HG02973 (cell line): ENCODE measurements around the gene TOR4A.

Experiments
- ATAC-seq: cut with Tn5 transposase; IDR thresholded peaks from one replicate; pipeline ENCODE4 v1.9.1; 2021; ENCODE audit warnings: moderate library complexity; ENCODE audit not compliant: unreplicated experiment

TOR4A gene

DNA sequence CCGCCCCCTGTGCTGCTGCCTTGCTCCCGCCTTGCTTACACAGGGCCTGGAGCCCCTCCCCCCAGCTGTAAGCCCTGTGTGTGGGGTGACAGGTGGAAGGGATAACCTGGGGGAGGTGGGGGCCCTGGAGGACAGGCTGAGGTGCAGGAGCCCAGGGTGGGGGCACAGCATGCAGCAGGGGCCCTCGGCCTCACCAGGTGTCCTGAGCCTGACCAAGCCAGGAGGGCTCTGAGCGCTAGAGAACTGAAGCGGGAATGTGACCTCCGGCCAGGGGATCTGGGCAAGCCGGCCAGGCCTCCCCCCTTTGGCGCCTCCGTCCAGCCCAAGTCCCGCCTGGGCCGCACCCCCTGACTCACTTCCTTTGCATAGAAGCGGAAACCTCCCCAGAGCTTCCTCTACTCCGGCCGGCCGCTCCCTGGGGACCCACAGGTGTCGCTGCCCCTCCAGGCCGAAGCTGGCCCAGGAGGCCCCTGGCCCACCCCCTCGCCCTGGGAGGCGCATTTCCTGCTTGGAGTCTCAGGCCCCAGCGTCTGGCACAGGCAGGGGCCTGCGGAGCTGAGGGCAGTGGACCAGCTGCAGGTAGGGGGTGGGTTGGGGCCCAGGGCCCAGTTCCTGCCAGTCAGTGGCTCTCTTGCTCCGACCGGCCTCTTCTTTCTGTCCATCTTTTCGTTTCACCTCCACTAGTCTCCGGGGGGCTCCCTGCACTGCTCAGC is at the start of gene TOR4A:
TOR4A (plus strand) TSS at position 398 of the 713 bp plus-strand sequence. CDS start 964 bp downstream, outside the sequence.
- peak; percentile 49 for ATAC-seq

DNA sequence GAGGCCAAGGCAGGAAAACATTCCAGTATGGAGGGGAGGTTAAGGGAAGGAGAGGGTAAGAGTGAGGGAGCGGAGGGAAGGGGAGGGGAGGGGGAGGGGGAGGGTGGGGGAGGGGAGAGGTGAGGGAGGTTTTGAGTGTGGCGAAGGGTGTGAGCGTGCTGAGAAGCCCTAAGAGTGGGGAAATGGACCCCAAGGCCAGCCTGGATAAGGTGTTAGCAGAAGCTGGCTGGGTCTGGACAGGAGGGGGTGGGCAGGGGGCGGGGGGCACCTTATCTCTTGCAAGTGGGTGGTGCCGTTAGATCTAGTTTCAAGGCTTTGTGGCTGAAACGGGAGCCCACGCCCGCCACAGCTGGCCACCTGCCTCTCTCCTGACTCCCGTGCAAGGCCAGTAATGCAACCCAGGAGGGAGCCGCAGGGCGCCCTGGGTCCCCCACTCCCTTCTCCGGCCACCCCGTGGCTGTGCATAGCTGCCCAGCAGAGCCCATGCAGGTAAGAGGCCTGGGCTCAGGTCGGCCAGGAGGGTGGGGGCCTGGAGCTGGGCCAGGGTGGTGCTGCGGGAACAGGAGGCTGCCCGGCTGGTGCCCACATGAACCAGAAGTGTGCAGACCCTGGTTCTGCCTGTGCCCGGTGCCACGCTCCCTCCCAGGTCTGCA is 49.5 kb upstream of the TOR4A start:
- no peak for ATAC-seq

DNA sequence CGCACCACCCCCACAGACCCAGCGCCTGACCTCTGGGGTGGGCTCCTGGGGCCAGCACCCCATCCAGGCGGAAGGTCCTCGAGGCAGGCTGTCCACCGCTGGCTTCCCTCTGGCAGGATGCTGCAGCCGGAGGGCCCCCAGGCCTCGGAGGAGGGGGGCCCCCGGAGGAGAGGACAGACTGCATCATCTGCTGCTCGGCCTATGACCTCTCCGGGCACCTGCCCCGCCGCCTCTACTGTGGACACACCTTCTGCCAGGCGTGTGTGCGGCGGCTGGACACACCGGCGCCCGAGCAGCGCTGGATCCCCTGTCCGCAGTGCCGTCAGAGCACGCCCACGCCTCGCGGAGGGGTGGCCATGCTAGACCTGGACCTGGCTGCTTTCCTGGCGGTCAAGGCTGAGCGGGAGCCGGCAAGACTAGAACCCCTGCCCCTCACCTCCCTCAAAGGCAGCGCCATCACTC is 49.0 kb upstream of the TOR4A start:
- no peak for ATAC-seq

DNA sequence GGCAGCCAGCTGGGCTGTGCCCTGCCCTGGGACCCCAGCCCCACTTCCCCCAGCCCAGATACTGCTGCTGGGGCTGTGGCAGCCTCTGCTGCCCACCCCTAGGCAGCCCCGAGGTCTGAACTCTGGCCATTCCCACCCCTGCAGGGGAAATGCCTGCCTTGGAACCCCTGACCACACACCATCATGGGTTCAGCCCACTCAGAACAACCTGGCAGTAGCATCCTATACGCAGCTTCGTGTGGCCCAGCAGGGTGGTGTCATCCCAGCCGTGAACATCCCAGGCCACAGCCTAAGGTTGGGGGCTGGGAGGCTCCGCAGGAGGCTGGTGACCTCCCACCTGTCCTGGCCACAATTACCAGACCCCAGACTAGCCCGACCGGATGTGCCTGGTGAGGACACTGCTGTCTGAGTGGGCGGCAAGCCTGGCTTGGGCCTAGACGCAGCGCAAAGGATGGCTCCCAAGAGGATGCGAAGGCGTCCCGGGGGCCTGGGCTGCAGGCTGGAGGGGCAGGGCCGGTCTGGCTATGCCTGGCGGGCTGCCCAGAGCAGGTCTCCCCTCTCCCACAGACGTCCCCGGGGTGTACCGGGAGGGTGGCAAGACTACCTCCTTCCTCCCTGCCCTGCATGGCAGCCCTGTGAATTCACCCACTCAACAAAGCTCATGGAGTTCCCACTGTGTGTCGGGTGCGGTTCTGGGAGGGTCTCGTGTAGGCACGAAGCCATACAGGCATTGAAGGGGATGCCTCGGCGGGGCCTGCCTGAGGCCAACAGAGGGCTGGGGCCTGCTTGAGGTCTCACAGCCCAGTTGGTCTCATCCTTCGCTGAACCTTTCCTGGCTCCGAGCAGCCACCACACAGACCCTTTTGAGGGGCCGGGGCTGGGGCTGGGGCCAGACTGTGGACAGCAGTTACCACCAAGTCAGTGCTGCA is 48.3 kb upstream of the TOR4A start:
- ATAC-seq: no peak

DNA sequence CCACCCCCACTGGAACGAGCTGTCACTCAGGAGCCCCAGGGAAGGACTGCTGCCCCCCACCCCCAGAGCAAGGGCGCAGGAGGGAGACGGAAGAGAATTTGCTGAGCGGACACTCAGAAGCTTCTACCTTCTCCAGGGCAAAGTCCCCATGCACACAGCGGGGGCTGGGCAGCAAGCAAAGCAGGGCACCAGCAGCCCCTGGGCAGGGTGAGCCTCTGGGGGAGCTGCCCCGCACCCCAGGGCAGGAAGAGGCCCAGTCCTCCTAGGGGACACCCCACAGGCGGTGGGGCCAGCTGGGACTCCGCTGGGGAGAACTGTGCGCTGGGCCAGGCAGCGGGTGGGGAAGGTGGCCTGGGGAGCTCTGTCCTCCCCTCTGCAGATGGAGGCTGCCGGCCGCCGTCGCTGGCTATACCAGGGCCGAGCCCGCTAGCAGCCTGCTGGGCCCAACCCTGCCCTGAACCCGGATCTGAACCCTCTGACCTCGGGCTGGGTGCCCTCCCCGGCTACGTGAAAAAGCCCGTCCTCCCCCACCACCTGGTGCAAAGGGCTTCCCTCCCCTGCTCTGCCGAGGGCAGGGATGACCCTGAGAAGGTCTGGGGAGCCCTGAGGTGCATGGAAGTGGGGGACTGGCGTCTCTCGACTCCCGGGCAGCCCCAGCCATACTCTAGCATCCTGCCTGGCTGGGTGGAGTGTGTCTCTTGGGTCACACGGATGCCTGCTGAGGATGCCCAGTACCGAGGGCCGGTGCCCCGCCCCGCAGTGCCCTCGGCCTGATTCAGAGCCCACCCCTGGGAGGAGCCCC is 47.4 kb upstream of the TOR4A start:
- no peak for ATAC-seq

DNA sequence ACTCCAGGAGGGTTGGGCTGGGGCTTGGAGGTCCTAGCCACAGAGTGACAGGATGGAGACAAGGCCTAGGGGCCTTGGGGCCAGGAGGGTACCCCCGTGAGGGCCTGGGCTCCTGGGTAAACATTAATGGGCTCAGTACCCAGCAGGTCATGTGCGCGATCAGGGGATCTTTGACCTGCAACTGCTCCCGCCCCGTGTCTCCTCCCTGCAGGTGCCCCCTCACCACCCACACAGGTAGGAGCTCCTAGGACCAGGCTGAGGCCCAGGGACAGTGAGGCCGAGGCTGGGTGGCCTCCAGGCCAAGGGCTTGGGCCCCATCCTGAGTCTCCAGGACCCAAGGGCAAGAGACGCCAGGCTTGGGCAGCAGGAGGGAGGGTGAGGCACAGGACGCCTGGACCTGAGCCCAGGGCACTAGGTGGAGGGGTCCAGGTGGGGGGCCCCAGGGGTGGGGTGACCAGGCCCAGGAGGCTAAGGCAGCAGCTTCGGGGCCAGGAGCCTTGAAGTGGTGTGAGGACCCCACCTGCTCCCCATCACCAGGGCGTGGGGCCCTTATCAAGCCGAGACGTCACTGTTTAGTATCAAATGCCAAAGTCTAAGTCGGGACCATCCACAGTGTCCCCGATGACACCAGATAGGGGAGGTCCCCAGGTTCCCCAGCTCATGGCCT is 46.7 kb upstream of the TOR4A start, which contains the start of gene SLC34A3:
SLC34A3 (plus strand) TSS at position 197 of the 667 bp plus-strand sequence. CDS start 802 bp downstream, outside the sequence.
- no peak for ATAC-seq

DNA sequence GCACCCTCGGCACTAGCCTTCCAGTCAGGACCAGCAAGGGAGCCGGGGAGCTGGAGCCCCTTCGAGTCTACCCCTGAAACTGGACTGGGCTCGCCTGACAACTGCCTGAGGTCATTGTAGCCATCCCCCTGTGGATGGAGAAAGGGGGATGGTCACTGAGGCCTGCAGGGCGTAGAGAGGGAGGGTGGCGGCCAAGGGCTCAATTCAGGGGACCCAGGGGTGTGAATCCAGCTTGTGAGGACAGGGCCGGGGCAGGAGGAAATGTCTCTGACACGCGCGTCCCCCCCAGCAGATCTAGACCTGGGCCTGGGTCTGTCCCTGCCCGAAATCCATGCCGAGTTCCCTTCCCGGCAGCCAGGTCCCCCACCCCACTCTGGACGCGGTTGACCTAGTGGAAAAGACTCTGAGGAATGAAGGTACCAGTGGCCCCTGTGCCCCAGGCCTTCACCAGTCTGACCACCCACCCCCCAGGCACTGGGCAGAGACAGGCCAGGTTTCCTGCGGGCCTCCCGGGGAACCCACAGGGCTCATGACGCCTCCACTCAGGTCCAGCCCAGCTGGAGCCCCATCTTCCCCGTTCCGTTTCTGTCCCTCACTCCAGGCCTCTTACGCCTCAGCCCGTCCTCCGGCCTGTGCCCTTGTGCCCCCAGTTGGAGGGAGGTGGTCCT is 46.0 kb upstream of the TOR4A start:
- ATAC-seq: no peak

DNA sequence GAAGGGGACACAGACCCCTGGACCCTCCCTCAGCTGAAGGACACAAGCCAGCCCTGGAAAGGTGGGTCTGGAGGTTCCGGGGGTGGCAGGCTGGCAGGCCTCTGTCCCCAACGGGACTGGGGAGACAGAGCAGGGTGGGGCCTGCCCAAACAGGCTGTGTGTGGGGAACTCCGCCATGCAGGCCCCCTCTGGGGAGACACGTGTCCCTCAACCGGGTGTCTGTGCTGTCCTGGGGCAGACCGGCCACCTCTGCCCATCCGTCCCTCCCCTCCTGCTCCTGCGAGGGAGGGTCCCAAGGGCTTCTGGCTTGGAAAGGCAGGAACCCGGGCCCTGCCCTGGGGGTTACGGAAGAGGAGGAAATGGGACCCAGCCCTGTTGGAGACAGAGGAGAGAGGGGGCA is 45.4 kb upstream of the TOR4A start:
- no peak for ATAC-seq

DNA sequence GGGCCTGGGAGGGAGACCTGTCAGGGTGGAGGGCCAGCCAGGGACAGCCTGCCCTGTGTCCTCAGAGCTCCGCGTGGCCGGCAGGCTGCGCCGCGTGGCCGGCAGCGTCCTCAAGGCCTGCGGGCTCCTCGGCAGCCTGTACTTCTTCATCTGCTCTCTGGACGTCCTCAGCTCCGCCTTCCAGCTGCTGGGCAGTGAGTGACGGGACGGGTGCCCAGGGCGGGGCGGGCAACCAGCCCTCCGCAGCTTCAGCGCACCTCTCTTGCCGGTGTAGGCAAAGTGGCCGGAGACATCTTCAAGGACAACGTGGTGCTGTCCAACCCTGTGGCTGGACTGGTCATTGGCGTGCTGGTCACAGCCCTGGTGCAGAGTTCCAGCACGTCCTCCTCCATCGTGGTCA is 45.0 kb upstream of the TOR4A start:
- ATAC-seq: no peak

DNA sequence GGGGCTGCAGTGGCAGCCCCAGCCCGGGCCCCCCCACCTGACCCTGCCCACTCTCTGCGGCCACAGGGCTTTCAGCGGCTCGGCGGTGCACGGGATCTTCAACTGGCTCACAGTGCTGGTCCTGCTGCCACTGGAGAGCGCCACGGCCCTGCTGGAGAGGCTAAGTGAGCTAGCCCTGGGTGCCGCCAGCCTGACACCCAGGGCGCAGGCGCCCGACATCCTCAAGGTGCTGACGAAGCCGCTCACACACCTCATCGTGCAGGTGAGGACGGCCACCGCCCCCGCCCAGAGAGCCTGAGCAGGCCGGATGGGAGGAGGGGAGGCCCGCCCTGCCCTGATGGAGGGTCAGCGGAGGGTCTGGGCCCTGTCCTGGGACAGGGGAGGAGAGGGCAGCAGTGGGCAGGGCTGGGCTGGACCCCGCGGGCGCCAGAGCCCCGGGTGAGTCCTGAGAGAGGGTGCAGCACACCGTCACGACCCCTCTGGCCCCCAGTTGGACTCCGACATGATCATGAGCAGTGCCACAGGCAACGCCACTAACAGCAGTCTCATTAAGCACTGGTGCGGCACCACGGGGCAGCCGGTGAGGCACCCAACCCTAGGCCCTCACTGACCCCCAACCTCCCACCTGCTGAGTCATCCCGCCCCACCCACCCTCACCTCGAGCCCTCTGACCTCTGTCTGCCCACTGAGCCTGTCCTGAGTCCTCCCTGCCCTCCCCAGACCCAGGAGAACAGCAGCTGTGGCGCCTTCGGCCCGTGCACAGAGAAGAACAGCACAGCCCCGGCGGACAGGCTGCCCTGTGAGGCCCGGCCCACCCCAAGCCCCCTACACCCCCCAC is 44.2 kb upstream of the TOR4A start:
- no peak for ATAC-seq

DNA sequence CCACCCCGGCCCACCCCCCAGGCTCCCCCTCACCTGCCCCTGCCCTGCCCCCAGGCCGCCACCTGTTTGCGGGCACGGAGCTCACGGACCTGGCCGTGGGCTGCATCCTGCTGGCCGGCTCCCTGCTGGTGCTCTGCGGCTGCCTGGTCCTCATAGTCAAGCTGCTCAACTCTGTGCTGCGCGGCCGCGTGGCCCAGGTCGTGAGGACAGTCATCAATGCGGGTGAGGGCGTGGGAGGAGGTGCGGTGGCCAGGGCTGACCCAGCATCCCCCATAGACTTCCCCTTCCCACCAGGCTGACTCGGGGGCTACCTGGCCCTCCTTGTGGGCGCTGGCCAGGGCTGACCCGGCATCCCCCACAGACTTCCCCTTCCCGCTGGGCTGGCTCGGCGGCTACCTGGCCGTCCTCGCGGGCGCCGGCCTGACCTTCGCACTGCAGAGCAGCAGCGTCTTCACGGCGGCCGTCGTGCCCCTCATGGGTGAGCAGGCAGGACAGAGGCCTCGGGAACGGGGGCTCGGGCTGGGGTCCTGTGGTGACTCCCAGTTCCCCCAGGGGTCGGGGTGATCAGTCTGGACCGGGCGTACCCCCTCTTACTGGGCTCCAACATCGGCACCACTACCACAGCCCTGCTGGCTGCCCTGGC is 43.4 kb upstream of the TOR4A start:
- no peak for ATAC-seq

DNA sequence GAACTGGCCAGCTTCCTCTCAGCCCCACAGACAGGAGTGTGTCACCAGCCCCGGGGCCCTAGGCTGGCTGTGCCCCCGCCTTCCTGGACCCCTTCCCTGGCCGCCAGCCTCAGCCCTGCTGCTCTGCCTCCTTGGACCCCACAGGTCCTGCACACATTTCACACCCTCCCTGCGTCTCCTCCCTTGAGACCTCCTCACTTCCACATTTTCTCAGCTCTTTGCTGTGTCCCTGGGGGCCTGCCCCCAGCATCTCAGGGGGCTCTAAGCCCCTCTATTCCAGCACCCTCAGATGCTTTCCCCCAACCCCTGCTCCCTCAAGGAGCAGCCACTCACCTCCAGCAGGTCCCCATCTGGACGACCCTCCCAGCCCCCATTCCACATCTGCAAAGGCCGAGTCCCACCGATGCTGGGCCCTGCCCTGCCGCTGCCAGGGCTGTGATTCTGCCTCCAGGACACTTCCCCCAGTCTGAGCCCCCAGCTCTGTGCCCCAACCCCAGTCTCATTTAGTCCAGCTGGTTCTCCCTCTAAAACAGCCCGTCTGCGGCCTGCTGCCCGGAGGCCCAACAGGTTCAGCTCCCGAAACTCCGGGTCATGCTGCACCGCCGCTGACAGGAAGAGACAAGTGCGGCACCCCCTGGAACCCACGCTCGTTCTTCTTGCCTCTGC is 42.6 kb upstream of the TOR4A start:
- no peak for ATAC-seq

DNA sequence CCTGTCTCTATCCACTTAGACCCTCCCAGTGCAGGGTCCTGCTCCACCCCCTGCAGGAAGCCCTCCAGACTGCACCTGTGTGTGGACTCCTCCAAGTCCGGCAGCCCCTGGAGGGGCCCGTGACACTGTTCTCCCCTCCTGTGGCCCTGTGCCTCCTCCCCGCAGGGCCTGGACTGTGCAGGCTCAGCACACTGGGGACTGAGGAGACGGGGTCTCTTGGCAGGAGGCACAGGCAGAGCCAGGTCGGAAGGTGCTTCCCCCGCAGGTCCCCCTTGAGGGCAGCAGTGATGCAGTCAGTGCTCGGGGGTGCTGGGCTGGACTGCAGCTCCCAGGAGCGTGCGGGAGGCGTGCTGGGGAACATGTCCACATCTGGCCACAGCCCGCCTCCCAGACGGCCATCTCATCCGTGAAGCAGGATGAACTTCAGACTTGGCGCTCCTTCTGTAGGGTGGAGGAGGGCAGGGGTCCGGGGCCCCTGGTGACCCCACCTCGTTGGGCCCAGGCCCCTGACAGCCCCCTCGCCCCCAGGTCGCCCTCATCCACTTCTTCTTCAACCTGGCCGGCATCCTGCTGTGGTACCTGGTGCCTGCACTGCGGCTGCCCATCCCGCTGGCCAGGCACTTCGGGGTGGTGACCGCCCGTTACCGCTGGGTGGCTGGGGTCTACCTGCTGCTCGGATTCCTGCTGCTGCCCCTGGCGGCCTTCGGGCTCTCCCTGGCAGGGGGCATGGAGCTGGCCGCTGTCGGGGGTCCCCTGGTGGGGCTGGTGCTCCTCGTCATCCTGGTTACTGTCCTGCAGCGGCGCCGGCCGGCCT is 41.9 kb upstream of the TOR4A start:
- ATAC-seq: no peak

DNA sequence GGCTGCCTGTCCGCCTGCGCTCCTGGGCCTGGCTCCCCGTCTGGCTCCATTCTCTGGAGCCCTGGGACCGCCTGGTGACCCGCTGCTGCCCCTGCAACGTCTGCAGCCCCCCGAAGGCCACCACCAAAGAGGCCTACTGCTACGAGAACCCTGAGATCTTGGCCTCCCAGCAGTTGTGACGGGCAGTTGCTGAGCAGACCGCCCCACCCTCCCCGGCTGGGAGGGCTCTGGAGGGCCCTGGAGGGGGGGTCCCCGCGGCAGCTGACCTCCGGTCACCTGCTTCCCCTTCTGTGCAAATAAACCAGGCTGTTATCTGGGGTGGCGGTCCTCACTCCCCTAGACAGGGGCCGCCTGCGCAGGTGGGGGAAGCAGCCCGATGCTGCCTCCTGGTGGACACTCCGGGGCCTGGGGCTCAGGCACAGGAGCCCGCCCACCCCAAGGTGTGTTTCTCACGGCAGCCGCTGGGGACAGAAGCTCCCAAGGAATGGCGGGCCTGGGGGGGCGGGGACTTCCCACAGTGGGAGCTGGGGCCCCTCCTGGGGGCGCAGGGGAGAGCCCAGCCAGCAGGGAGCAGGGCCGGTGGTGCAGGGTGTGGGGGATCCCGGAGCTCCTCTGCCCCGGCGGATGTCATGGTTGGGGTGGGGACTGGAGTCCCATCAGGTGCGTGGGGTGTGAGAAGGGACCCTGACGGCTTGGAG is 41.1 kb upstream of the TOR4A start:
- peak; percentile 19 for ATAC-seq

DNA sequence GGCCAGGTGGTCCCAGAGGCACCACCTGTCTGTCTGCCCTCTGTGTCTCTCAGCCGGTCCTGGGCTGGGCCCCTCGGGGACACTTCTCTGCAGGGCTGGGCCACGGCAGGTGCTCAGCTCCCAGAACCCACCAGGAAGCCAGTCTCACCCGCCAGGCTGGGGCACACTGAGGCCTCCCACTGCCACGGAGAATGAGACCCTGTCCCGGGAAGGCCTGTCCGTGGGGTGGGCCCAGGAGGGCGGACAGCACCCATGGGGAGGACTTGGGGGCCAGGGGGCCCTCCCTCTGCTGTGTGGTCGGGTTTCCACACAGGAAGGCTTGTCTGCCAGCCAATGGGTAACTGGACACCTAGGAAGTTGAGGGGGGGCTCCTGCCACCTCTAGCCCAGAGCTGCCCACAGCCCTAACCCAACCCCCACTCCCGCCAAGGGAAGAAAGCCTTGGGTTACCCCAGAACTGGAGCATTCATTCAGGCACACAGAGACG is 40.5 kb upstream of the TOR4A start:
- no peak for ATAC-seq
